SK-N-SH (cell line): ENCODE data around the gene XAGE1B. TPM values are rescaled to one million over a fixed set of nuclear protein-coding genes. Genes with fewer than 3 reads are reported as not detected.
"Not testable (repeated sequence)": the region's sequence is repeated elsewhere in the genome, so short reads cannot be mapped to it uniquely, and the experiment has no call there.

Experiments used
- CTCF ChIA-PET: fragments of 300-600, 350-600 bp; formaldehyde crosslinking; extraction: SDS; loops from one replicate; lab custom pipeline; 2021; lab: Yijun Ruan, JAX
- POLR2A ChIA-PET: fragments of 350-600 bp; sonication (Branson Sonifier 250); formaldehyde crosslinking; extraction: SDS; loops from one replicate; lab custom pipeline; 2020; ENCODE audit warnings: antibody characterized with exemption, inconsistent platforms; lab: Yijun Ruan, JAX
- DNase-seq: peaks from one replicate; pipeline ENCODE4 v3.0.0; 2012
- H2AFZ ChIP-seq: fragments of 200-600 bp; sonication (generic); 2 replicates; pipeline ENCODE4 v1.8.1; 2016; ENCODE audit warnings: antibody characterized with exemption, mild to moderate bottlenecking, low read depth
- H3F3A ChIP-seq: fragments of 200-600 bp; sonication (generic); replicated peaks from 2 replicates; pipeline ENCODE3; 2016; ENCODE audit warnings: antibody characterized with exemption, mild to moderate bottlenecking; ENCODE audit not compliant: insufficient read depth
- H3K27ac ChIP-seq, 2 experiments: fragments of 200-500 bp in 1 of 2; fragments of 200-600 bp in 1 of 2; sonication (Bioruptor generic) in 1 of 2; sonication (generic), shearing (Covaris generic) in 1 of 2; 2 replicates each; pipeline versions ENCODE4 v1.5.1 to v1.6.1; 2014 to 2016; ENCODE audit warnings: low read depth in 2 of 2, inconsistent platforms in 1 of 2, low read length in 1 of 2, mild to moderate bottlenecking in 1 of 2, mixed read lengths in 1 of 2
- H3K27me3 ChIP-seq: fragments of 200-600 bp; sonication (generic), shearing (Covaris generic); 2 replicates; pipeline ENCODE4 v1.6.1; 2016; ENCODE audit warnings: mixed run types; ENCODE audit not compliant: insufficient read depth
- H3K36me3 ChIP-seq, 2 experiments: fragments of 200-500 bp in 1 of 2; fragments of 200-600 bp in 1 of 2; sonication (Bioruptor generic) in 1 of 2; sonication (generic) in 1 of 2; replicated peaks in 1 of 2; 2 replicates each; pipeline versions ENCODE3 to v1.5.1; 2014 to 2016; ENCODE audit warnings: low read length in 1 of 2, mild to moderate bottlenecking in 1 of 2; ENCODE audit not compliant: insufficient read depth in 2 of 2, control insufficient read depth in 1 of 2
- H3K4me1 ChIP-seq, 2 experiments: fragments of 200-500 bp in 1 of 2; fragments of 200-600 bp in 1 of 2; sonication (Bioruptor generic) in 1 of 2; sonication (generic), shearing (Covaris generic) in 1 of 2; 2 replicates each; pipeline versions ENCODE4 v1.5.1 to v1.6.1; 2014 to 2016; ENCODE audit warnings: low read depth in 1 of 2, low read length in 1 of 2, mixed run types in 1 of 2; ENCODE audit not compliant: insufficient read depth in 2 of 2, control insufficient read depth in 1 of 2
- H3K4me2 ChIP-seq: fragments of 200-600 bp; sonication (generic), shearing (Covaris generic); 2 replicates; pipeline ENCODE4 v1.6.1; 2017; ENCODE audit warnings: mixed run types
- H3K4me3 ChIP-seq, 2 experiments: fragments of 200-500 bp in 1 of 2; fragments of 200-600 bp in 1 of 2; sonication (Bioruptor generic) in 1 of 2; sonication (generic), shearing (Covaris generic) in 1 of 2; 2 replicates each; pipeline versions ENCODE4 v1.5.1 to v1.8.1; 2014 to 2016; ENCODE audit warnings: low read depth in 2 of 2, inconsistent platforms in 1 of 2, low read length in 1 of 2, mild to moderate bottlenecking in 1 of 2, mixed read lengths in 1 of 2, moderate library complexity in 1 of 2
- H3K79me2 ChIP-seq: fragments of 200-600 bp; sonication (generic); 2 replicates; pipeline ENCODE4 v1.8.1; 2017; ENCODE audit warnings: mild to moderate bottlenecking; ENCODE audit not compliant: insufficient read depth
- H3K9ac ChIP-seq: fragments of 200-600 bp; sonication (generic); 2 replicates; pipeline ENCODE4 v1.6.1; 2017; ENCODE audit warnings: mixed run types
- H3K9me2 ChIP-seq: fragments of 200-600 bp; sonication (generic); 2 replicates; pipeline ENCODE4 v1.6.1; 2017; ENCODE audit warnings: mixed run types
- H3K9me3 ChIP-seq: fragments of 200-600 bp; sonication (generic); 2 replicates; pipeline ENCODE4 v1.6.1; 2017; ENCODE audit warnings: mixed run types, mild to moderate bottlenecking, moderate library complexity
- H4K20me1 ChIP-seq: fragments of 200-600 bp; sonication (generic); 2 replicates; pipeline ENCODE4 v1.6.1; 2017; ENCODE audit warnings: mild to moderate bottlenecking, mixed run types; ENCODE audit not compliant: insufficient read depth
- CHD2 ChIP-seq: fragments of 150-350 bp; IDR thresholded peaks from 2 replicates; pipeline ENCODE4 v1.6.1; 2018; ENCODE audit warnings: low read length; ENCODE audit not compliant: partially characterized antibody
- ELF1 ChIP-seq: IDR thresholded peaks from 2 replicates; pipeline ENCODE4 v1.4.0; 2012
- GABPA ChIP-seq: IDR thresholded peaks from 2 replicates; pipeline ENCODE4 v1.4.0; 2012; ENCODE audit warnings: low read depth, mild to moderate bottlenecking
- GATA2 ChIP-seq: sonication (generic); formaldehyde crosslinking; IDR thresholded peaks from 2 replicates; pipeline ENCODE4 v1.5.0; 2020; ENCODE audit warnings: mild to moderate bottlenecking, missing genetic modification reagents
- JUND ChIP-seq: IDR thresholded peaks from 2 replicates; pipeline ENCODE4 v1.4.0; 2012
- MEF2A ChIP-seq: IDR thresholded peaks from 2 replicates; pipeline ENCODE4 v1.4.0; 2012; ENCODE audit warnings: low read depth, borderline replicate concordance
- MXI1 ChIP-seq: IDR thresholded peaks from 2 replicates; pipeline ENCODE4 v1.6.1; 2012; ENCODE audit warnings: mild to moderate bottlenecking, low read depth, low read length, improper control_type of control experiment
- NRF1 ChIP-seq: IDR thresholded peaks from 2 replicates; pipeline ENCODE4 v1.6.1; 2012; ENCODE audit warnings: low read depth, mild to moderate bottlenecking, low read length
- POLR2AphosphoS5 ChIP-seq: IDR thresholded peaks from 2 replicates; pipeline ENCODE4 v1.6.1; 2012; ENCODE audit warnings: low read depth, low read length
- RAD21 ChIP-seq: IDR thresholded peaks from 2 replicates; pipeline ENCODE4 v1.6.1; 2012; ENCODE audit warnings: mild to moderate bottlenecking, low read length
- RCOR1 ChIP-seq: fragments of 150-350 bp; IDR thresholded peaks from 2 replicates; pipeline ENCODE4 v1.6.1; 2017; ENCODE audit warnings: antibody characterized with exemption, low read length
- RFX5 ChIP-seq: IDR thresholded peaks from 2 replicates; pipeline ENCODE4 v1.6.1; 2012; ENCODE audit warnings: mild to moderate bottlenecking, improper control_type of control experiment, low read length
- RXRA ChIP-seq: IDR thresholded peaks from 2 replicates; pipeline ENCODE4 v1.4.0; 2012; ENCODE audit warnings: low read depth, mild to moderate bottlenecking, borderline replicate concordance
- TCF12 ChIP-seq: IDR thresholded peaks from 2 replicates; pipeline ENCODE4 v1.4.0; 2012
- TEAD4 ChIP-seq: IDR thresholded peaks from 2 replicates; pipeline ENCODE4 v1.4.0; 2012; ENCODE audit warnings: mild to moderate bottlenecking, borderline replicate concordance; ENCODE audit not compliant: insufficient read depth
- WGBS: methylation state at CpG from one replicate; pipeline ENCODE4 v1.1.6; 2017; ENCODE audit warnings: low lambda C conversion rate; 5-methylcytosine and 5-hydroxymethylcytosine counted together
- polyA plus RNA-seq, 3 experiments: library from polyadenylated mRNA; depleted of rRNA; stranded (reverse); fragments of >200 nt; gene quantifications; 2 replicates each; pipeline ENCODE4 v1.2.3, GENCODE V29; 2012
- TF ChIP-seq, protein P1 (sequence below): IDR thresholded peaks from 2 replicates; pipeline ENCODE4 v1.4.0; 2012; ENCODE audit warnings: low read depth, borderline replicate concordance
- TF ChIP-seq, protein P2 (sequence below): IDR thresholded peaks from 2 replicates; pipeline ENCODE4 v1.4.0; 2012; ENCODE audit warnings: low read depth

XAGE1B gene
- polyA plus RNA-seq, 1 of the 3 experiments (the other 2 are of a cell fraction), result 104 TPM

DNA sequence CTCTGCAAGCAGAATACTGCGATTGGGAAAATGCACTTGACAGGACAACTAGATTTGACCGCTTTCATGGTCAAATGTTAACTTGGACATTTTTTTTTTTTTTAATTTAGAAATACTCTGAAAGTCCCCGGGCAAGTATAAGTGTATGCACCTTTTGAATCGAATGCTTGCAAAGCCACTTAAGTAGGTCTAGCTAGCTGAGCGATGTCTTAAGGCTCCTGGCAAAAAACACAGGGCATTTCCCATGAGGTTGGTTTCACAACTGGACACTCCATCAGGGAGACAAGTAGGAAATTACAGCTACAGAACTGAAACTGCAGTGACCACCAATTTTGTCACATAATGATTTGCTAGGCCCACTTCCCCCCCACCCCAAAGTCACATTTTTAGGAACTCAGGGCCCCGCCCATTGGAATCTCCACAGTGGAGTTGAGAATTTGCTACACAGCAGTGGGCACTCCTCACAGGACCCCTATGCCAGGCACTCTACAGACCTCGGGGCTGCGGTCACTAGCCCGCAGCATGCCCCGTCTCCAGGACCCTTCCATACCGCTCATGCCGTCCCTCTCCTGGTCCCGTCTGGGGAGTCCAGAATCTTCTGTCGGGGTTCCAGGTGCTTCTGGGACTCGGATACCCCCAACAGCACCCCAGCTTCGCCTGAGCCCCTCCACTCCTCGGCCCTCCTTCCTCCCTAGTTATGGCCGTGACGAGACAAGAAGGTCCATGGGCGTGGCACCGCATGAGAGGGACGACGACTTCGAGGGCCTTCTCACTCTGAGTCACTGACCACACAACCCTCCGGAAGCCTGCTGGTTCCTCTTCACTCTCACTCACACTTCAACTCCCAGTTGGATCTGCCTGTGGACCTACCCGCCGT, 515 bp downstream of the XAGE1B start:
- WGBS, result no CpG with 5 or more reads among the region's 27 CpGs
- POLR2A ChIA-PET, result not testable (repeated sequence)

DNA sequence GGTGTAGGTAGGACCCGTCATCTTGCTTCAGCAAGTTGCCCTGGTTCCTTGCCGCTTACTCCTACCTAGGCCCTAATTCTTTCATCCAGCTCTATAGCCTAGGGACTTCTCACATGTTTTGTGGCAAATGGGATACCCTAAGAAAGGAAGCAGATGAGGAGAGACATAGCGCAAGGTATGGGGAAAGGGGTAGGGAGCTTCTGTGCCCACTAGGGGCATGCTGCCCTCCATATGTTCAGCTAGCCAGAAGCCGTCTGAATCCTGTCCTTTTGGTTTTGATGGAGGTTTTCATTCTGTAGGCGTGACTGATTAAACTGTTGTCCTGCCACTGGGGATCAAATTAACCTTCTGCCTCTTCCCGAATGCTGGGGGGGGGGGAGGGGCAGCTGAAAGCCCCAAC, 5.7 kb downstream of the XAGE1B start:
- H3F3A ChIP-seq, H4K20me1 ChIP-seq, CTCF ChIA-PET, H3K9me2 ChIP-seq, DNase-seq, H3K36me3 ChIP-seq, H3K9me3 ChIP-seq, H3K79me2 ChIP-seq, H3K27ac ChIP-seq, H3K27me3 ChIP-seq, H3K4me3 ChIP-seq, H3K4me1 ChIP-seq, H2AFZ ChIP-seq, POLR2A ChIA-PET, H3K9ac ChIP-seq, H3K4me2 ChIP-seq: not testable (repeated sequence)
- no CpG with 5 or more reads among the region's 6 CpGs for WGBS

More for the DNA sequence above, 515 bp downstream of the XAGE1B start:
- H4K20me1 ChIP-seq, H3K4me3 ChIP-seq, CTCF ChIA-PET, H3K27ac ChIP-seq, H3K4me1 ChIP-seq, H3K9me2 ChIP-seq, H2AFZ ChIP-seq, DNase-seq, H3K36me3 ChIP-seq, H3F3A ChIP-seq, H3K4me2 ChIP-seq, H3K27me3 ChIP-seq, H3K9me3 ChIP-seq, H3K79me2 ChIP-seq, H3K9ac ChIP-seq: not testable (repeated sequence)

DNA sequence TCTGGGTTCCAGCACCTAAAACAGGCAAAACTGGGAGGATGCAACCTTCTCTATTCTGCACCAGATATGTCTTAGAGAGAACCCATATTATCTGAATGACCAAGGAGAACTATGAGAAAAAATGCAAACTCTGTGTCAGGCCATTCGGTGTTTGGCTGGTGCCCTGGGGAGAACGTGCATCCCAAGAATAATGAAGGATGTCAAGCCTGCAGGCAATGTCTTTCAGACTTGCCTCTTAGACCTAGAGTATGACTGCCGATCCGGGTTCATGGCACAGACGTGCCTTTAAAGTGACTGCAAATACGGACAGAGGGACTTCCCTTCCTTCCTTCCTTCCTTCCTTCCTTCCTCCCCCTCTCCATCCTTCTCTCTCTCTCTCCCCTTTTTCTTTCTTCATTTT, 6.9 kb downstream of the XAGE1B start:
- CTCF ChIA-PET, result no interaction called here
- no peaks in the 10 kb centered on the region for H3K9me2 ChIP-seq
- H3K4me1 ChIP-seq, result no peaks in the 10 kb centered on the region
- H3F3A ChIP-seq, result no peaks in the 10 kb centered on the region
- POLR2A ChIA-PET, result no interaction called here
- no peak for DNase-seq
- no peaks in the 10 kb centered on the region for H4K20me1 ChIP-seq
- no peaks in the 10 kb centered on the region for H3K79me2 ChIP-seq
- WGBS, result 42% methylated on average over 6 of the region's 6 CpGs
- no peak overlapping the region for H3K4me3 ChIP-seq
- H3K9ac ChIP-seq, result no peak overlapping the region
- H3K9me3 ChIP-seq, result no peaks in the 10 kb centered on the region
- no peaks in the 10 kb centered on the region for H3K36me3 ChIP-seq
- no peak overlapping the region for H3K27ac ChIP-seq
- no peaks in the 10 kb centered on the region for H3K27me3 ChIP-seq
- H3K4me2 ChIP-seq, result no peak overlapping the region
- TF ChIP-seq RAD21, result no peak
- TF ChIP-seq POLR2AphosphoS5, result no peak
- no peak for TF ChIP-seq ELF1
- no peak overlapping the region for H2AFZ ChIP-seq

DNA sequence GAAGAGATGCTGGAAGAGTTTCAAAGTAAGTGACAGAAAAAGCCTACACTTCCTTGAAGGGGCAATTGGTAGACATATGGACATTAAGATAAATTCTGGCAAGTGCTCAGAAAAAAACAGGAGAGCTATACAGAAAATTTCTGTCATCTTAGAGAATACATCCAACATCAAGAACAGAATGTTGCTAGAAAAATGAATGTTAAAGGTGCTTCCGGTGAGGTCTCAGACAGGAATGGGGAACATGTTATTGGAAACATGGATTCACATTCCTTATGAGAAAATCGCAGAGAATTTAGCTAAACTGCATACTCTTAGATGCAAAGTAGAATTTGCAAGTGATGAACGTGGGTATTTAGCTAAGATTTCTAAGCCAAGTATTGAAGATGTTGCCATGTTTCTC, 9.5 kb downstream of the XAGE1B start:
- no peaks in the 10 kb centered on the region for H4K20me1 ChIP-seq
- POLR2A ChIA-PET, result no interaction called here
- H3K4me2 ChIP-seq, result no peak overlapping the region
- no peaks in the 10 kb centered on the region for H3K9me2 ChIP-seq
- no peaks in the 10 kb centered on the region for H3K79me2 ChIP-seq
- no peak overlapping the region for H3K9ac ChIP-seq
- no peaks in the 10 kb centered on the region for H3K36me3 ChIP-seq
- no peak for DNase-seq
- H3K4me3 ChIP-seq, result no peak overlapping the region
- WGBS, result 7% methylated on average over 3 of the region's 3 CpGs
- H3K27me3 ChIP-seq, result peaks cover 4% of the 10 kb centered on the region; the same call in 1 of the 2 replicates
- no peaks in the 10 kb centered on the region for H3F3A ChIP-seq
- TF ChIP-seq RFX5, result no peak
- TF ChIP-seq POLR2AphosphoS5, result no peak
- TF ChIP-seq, protein P1, sequence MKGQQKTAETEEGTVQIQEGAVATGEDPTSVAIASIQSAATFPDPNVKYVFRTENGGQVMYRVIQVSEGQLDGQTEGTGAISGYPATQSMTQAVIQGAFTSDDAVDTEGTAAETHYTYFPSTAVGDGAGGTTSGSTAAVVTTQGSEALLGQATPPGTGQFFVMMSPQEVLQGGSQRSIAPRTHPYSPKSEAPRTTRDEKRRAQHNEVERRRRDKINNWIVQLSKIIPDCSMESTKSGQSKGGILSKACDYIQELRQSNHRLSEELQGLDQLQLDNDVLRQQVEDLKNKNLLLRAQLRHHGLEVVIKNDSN, result no peak
- TF ChIP-seq, protein P2, sequence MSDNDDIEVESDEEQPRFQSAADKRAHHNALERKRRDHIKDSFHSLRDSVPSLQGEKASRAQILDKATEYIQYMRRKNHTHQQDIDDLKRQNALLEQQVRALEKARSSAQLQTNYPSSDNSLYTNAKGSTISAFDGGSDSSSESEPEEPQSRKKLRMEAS, result no peak
- no peak for TF ChIP-seq MXI1
- no peak for TF ChIP-seq TEAD4
- no peak for TF ChIP-seq GABPA
- TF ChIP-seq RXRA, result no peak
- TF ChIP-seq JUND, result no peak
- TF ChIP-seq GATA2 (CRISPR knock-in tag), result no peak
- no peak for TF ChIP-seq NRF1
- no peak for TF ChIP-seq RAD21
- no peak for TF ChIP-seq MEF2A
- TF ChIP-seq CHD2, result no peak
- TF ChIP-seq TCF12, result no peak
- no peak for TF ChIP-seq RCOR1
- TF ChIP-seq, all 33 proteins: peak for 0
- Histone ChIP-seq H3K27ac (no peak overlapping the region), H3K4me1 (no peaks in the 10 kb centered on the region), H3K9me3 (no peaks in the 10 kb centered on the region), H2AFZ (no peak overlapping the region)
- CTCF ChIA-PET, result no interaction called here
